Esophagus muscularis mucosa (tissue), 4 donors: ENCODE data around the gene RNF126.

Source experiments
- EP300 ChIP-seq: sonication (generic); formaldehyde crosslinking; IDR thresholded peaks from one replicate; pipeline ENCODE4 v1.6.1; 2017; ENCODE audit warnings: antibody characterized with exemption
- POLR2A ChIP-seq: fragments of 450-650 bp; IDR thresholded peaks from one replicate; pipeline ENCODE4 v1.6.1; 2017; ENCODE audit warnings: antibody characterized with exemption, moderate library complexity, mild to moderate bottlenecking, low read depth
- TF ChIP-seq, protein P1 (sequence below), 3 experiments: fragments of 200-600 bp in 2 of 3; fragments of 450-650 bp in 1 of 3; sonication (generic) in 2 of 3; IDR thresholded peaks; one replicate each; pipeline ENCODE4 v1.5.1; 2017 to 2019; ENCODE audit warnings: antibody characterized with exemption in 3 of 3, mild to moderate bottlenecking in 2 of 3, moderate library complexity in 1 of 3

DNA sequence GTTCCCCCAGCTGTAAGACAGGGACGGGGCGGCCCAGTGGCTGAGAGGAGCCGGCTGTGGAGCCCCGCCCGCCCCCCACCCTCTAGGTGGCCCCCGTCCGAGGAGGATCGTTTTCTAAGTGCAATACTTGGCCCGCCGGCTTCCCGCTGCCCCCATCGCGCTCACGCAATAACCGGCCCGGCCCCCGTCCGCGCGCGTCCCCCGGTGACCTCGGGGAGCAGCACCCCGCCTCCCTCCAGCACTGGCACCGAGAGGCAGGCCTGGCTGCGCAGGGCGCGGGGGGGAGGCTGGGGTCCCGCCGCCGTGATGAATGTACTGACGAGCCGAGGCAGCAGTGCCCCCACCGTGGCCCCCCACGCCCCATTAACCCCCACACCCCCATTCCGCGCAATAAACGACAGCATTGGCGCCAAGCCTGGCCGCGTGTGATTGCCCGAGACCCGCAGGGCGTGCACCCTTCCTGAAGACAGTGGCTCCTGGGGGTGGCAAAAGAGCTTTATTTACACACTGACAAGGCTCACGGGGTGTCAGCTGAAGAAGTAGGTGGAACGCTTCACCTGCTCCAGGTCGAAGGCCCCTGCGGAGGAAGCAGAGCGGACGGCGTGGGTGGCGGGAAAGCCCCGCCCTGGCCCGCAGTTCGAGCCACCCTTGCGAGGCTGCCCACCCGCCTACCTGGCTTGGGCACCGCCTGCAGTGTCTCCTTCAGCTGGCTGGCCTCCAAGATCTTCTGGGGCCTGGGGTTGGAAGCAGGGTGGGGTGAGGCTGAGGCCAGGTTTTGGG lies 46.1 kb downstream of the RNF126 start:
- TF ChIP-seq, protein P1, sequence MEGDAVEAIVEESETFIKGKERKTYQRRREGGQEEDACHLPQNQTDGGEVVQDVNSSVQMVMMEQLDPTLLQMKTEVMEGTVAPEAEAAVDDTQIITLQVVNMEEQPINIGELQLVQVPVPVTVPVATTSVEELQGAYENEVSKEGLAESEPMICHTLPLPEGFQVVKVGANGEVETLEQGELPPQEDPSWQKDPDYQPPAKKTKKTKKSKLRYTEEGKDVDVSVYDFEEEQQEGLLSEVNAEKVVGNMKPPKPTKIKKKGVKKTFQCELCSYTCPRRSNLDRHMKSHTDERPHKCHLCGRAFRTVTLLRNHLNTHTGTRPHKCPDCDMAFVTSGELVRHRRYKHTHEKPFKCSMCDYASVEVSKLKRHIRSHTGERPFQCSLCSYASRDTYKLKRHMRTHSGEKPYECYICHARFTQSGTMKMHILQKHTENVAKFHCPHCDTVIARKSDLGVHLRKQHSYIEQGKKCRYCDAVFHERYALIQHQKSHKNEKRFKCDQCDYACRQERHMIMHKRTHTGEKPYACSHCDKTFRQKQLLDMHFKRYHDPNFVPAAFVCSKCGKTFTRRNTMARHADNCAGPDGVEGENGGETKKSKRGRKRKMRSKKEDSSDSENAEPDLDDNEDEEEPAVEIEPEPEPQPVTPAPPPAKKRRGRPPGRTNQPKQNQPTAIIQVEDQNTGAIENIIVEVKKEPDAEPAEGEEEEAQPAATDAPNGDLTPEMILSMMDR (IDR thresholded peaks at IDR 0.05) = no peak
- TF ChIP-seq EP300 (no peak), POLR2A (no peak)
